Gastroesophageal sphincter (tissue), 4 donors: ENCODE measurements around the gene ZNF280A. TPM values are rescaled to one million over a fixed set of nuclear protein-coding genes. Genes with fewer than 3 reads are reported as not detected.

Source experiments
- ATAC-seq: fragments of 150-250 bp; one replicate; pipeline ENCODE4 v1.9.1; 2016; ENCODE audit warnings: mild to moderate bottlenecking, moderate library complexity
- H3K27ac ChIP-seq, 4 donors: fragments of 200-600 bp; sonication (generic) in 3 of 4; 1 replicate in 3 of 4; 2 replicates in 1 of 4; pipeline ENCODE4 v1.5.1; 2016 to 2019
- H3K27me3 ChIP-seq: fragments of 200-600 bp; sonication (generic); one replicate; pipeline ENCODE4 v1.5.1; 2019
- H3K36me3 ChIP-seq, 2 donors: fragments of 200-600 bp; sonication (generic); one replicate each; pipeline ENCODE4 v1.5.1; 2019; ENCODE audit warnings: control low read depth in 1 of 2
- H3K4me1 ChIP-seq, 3 donors: fragments of 200-600 bp; sonication (generic); 1 replicate in 2 of 3; 2 replicates in 1 of 3; pipeline ENCODE4 v1.5.1; 2016 to 2019; ENCODE audit warnings: control low read depth in 2 of 3
- H3K4me3 ChIP-seq, 2 donors: fragments of 200-600 bp; sonication (generic); one replicate each; pipeline ENCODE4 v1.5.1; 2019; ENCODE audit warnings: mild to moderate bottlenecking in 1 of 2, moderate library complexity in 1 of 2
- H3K9me3 ChIP-seq, 3 donors: fragments of 200-600 bp; sonication (generic); one replicate each; pipeline ENCODE4 v1.5.1; 2017 to 2019; ENCODE audit warnings: control low read depth in 2 of 3
- CTCF ChIP-seq, 4 experiments: fragments of 200-600 bp in 2 of 4; fragments of 450-650 bp in 2 of 4; sonication (generic) in 1 of 4; IDR thresholded peaks; one replicate each; pipeline ENCODE4 v1.5.1; 2017 to 2019; ENCODE audit warnings: antibody characterized with exemption in 4 of 4, mild to moderate bottlenecking in 2 of 4, moderate library complexity in 2 of 4
- EP300 ChIP-seq: sonication (generic); formaldehyde crosslinking; IDR thresholded peaks from one replicate; pipeline ENCODE4 v1.6.1; 2017; ENCODE audit warnings: antibody characterized with exemption, mild to moderate bottlenecking
- POLR2A ChIP-seq, 2 donors: fragments of 450-650 bp; IDR thresholded peaks; one replicate each; pipeline ENCODE4 v1.6.1; 2017; ENCODE audit warnings: antibody characterized with exemption in 2 of 2, mild to moderate bottlenecking in 2 of 2, moderate library complexity in 1 of 2
- POLR2AphosphoS5 ChIP-seq: sonication (generic); formaldehyde crosslinking; IDR thresholded peaks from one replicate; pipeline ENCODE4 v1.6.1; 2017; ENCODE audit warnings: antibody characterized with exemption
- WGBS, 2 donors: methylation state at CpG; one replicate each; pipeline ENCODE4 v1.1.5; 2018; ENCODE audit warnings: low coverage in 1 of 2; 5-methylcytosine and 5-hydroxymethylcytosine counted together
- total RNA-seq, 4 donors: library from RNA; depleted of rRNA; stranded (reverse); fragments of >200 nt; gene quantifications; one replicate each; pipeline ENCODE4 v1.1.0, GENCODE V29; 2016

ZNF280A gene
- total RNA-seq, 4 donors from 2014 or later = not detected

- no peaks in the 10 kb centered on the region for H3K4me1 ChIP-seq
- H3K9me3 ChIP-seq = peaks cover 0 to 21% (median 0%) of the 10 kb centered on the region in 3 donors
- no peak for ATAC-seq
- TF ChIP-seq POLR2AphosphoS5 (no peak), EP300 (no peak), POLR2A (IDR thresholded peaks at IDR 0.05) (no peak), CTCF (IDR thresholded peaks at IDR 0.05) (no peak)
- H3K27ac ChIP-seq = no peak overlapping the region
- peaks cover 53% of the 10 kb centered on the region for H3K27me3 ChIP-seq
- no peaks in the 10 kb centered on the region for H3K36me3 ChIP-seq
- 56 to 63% methylated on average over 1 of the region's 1 CpG for WGBS, 2 donors
- H3K4me3 ChIP-seq = no peak overlapping the region
These were observed 54.3 kb downstream of the ZNF280A start for GRCh38 chr22:22465782-22466181.

- Histone ChIP-seq H3K27me3 (peaks cover 59% of the 10 kb centered on the region), H3K9me3 (peaks cover 0 to 27% (median 0%) of the 10 kb centered on the region in 3 donors), H3K4me3 (no peak overlapping the region), H3K36me3 (no peaks in the 10 kb centered on the region), H3K4me1 (no peaks in the 10 kb centered on the region), H3K27ac (no peak overlapping the region)
- no peak for ATAC-seq
- WGBS, 2 donors = 53 to 76% methylated on average over 4 to 7 of the region's 7 CpGs
- TF ChIP-seq EP300 (no peak), CTCF (IDR thresholded peaks at IDR 0.05) (no peak), POLR2A (IDR thresholded peaks at IDR 0.05) (no peak), POLR2AphosphoS5 (no peak)
These were observed 54.9 kb downstream of the ZNF280A start for GRCh38 chr22:22465094-22465602.

- 86 to 87% methylated on average over 9 of the region's 11 CpGs for WGBS, 2 donors
- Histone ChIP-seq H3K9me3 (peaks cover 0 to 28% (median 0%) of the 10 kb centered on the region in 3 donors), H3K4me1 (no peaks in the 10 kb centered on the region), H3K36me3 (no peaks in the 10 kb centered on the region), H3K4me3 (no peak overlapping the region), H3K27ac (no peak overlapping the region), H3K27me3 (peaks cover 65% of the 10 kb centered on the region)
- ATAC-seq = no peak
- TF ChIP-seq POLR2A (IDR thresholded peaks at IDR 0.05) (no peak), EP300 (no peak), CTCF (IDR thresholded peaks at IDR 0.05) (no peak), POLR2AphosphoS5 (no peak)
These were observed 55.5 kb downstream of the ZNF280A start for GRCh38 chr22:22464541-22465054.

- no peak overlapping the region for H3K27ac ChIP-seq
- WGBS, 2 donors = 28 to 31% methylated on average over 15 to 18 of the region's 18 CpGs
- no peaks in the 10 kb centered on the region for H3K36me3 ChIP-seq
- no peak for ATAC-seq
- TF ChIP-seq CTCF (IDR thresholded peaks at IDR 0.05) = peak; percentile 37 to 66 (median 54)
- no peak for TF ChIP-seq EP300
- H3K9me3 ChIP-seq = peaks cover 0 to 28% (median 0%) of the 10 kb centered on the region in 3 donors
- no peaks in the 10 kb centered on the region for H3K4me1 ChIP-seq
- H3K4me3 ChIP-seq = no peak overlapping the region
- H3K27me3 ChIP-seq = peaks cover 67% of the 10 kb centered on the region
These were observed 56.1 kb downstream of the ZNF280A start for GRCh38 chr22:22463855-22464540.

Other genes starting within 250 kb of the ZNF280A start
- gene ZNF280B, start 11.5 kb downstream of the ZNF280A start, total RNA-seq = 1 to 10 TPM in 1 of 4 donors, under 1 TPM in 3; 0.16 to 1.1 (median 0.44) TPM
- gene PRAME, start 39.0 kb upstream of the ZNF280A start, total RNA-seq = not detected
- gene GGTLC2, start 124.3 kb upstream of the ZNF280A start, total RNA-seq = not detected